Activated CD4-positive, alpha-beta T cell treated with anti-CD3 and anti-CD28 coated beads, Interleukin-2, amount 50 U/mL, for 4 hours (primary cell): Measurements from ENCODE around the gene CRYL1.

Experiments
- DNase-seq, 2 experiments: peaks; one replicate each; pipeline ENCODE4 v3.0.0-alpha.2; 2020

CRYL1 gene, protein sequence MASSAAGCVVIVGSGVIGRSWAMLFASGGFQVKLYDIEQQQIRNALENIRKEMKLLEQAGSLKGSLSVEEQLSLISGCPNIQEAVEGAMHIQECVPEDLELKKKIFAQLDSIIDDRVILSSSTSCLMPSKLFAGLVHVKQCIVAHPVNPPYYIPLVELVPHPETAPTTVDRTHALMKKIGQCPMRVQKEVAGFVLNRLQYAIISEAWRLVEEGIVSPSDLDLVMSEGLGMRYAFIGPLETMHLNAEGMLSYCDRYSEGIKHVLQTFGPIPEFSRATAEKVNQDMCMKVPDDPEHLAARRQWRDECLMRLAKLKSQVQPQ

GRCh38 chr13:20525601-20526544, at the start of gene CRYL1:
Gene CRYL1 (minus strand): TSS chr13:20525857. CDS start chr13:20525794, 63 bp downstream.
- peak; percentile 63 to 67 for DNase-seq

GRCh38 chr13:20573636-20574035, 48.0 kb upstream of the CRYL1 start:
- DNase-seq, result no peak

DNA sequence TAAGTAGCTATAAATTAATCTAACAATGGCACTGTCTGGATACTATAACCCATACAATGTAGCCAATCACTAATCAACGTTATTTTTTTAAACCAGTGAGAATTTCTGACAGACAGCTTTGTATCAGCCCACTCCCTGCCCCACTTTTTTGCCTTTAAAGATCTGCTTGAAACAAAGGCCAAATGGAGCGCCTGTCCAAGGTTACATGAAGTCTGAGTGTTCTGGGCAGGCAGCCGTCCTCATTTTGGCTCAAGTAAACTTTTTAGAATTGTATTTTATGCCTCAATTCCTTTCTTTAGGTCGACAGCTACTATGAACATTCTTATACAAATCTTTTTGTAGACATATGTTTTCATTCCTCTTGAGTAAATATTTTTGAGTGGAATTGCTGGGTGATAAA, 47.5 kb upstream of the CRYL1 start:
- DNase-seq, result no peak

DNA sequence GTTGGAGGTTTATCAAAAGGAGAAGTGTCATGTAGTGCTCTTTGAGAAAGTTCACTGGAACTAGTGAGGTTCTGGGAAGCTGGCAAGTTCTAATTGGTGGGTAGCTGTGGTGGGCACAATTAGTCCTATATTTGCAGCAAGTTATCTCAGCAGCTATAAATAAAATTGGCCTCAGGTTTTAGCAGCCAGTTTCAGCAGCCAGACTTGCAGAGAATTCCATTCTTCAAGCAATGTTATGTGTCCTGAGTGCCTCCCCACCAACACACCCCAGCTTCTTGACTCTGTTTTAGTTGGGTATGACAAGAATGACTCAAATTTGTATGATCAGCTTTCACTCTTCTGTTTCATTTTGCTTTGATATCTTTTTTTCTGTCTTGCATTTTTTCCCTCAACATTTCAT, 46.0 kb upstream of the CRYL1 start:
- no peak for DNase-seq

DNA sequence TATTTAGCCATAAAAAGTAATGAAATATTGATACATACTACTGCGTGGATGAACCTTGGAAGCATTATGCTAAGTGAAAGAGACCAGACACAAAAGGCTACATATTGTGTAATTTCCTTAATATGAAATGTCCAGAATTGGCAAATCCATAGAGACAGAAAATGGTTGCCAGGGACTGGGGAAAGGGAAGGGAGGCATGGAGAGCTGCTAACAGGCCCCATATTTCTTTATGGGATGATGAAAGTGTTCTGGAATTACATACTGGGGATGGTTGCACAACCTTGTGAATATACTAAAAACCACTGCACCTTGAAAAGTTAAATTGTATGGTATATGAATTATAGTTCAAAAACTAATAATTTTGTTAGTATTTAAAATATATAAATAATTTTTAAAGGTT, 44.9 kb upstream of the CRYL1 start:
- DNase-seq, result no peak

- no peak for DNase-seq
Observed at GRCh38 chr13:20567881-20568528, 42.3 kb upstream of the CRYL1 start.

GRCh38 chr13:20566898-20567874, 41.5 kb upstream of the CRYL1 start, which contains the start of gene IFT88:
Gene IFT88 (plus strand): TSS chr13:20567157. CDS start chr13:20574386, 7,229 bp downstream.
- DNase-seq, result peak; percentile 69 to 74

DNA sequence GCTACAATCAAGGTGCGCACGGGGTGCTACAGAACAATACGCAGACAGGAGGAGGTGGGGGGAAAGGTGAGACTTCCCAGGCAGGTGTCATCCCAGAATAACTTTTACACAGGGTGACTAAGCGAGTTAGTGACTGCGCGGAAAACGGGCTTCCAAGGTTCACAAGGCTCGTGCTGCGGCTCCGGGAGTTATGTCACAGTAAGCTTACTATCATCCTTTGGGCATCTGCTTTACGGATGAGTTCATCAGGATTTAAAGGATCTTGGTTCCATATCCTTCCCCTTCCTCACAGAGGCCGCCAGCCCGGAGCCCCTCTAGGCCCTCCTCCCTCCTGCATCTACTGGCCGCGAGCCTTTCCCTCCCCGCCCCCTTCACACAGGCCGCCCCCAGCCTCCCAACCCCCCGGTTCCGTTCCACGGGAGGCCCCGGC, 40.8 kb upstream of the CRYL1 start:
- DNase-seq, result peak; percentile 8 to 26

DNA sequence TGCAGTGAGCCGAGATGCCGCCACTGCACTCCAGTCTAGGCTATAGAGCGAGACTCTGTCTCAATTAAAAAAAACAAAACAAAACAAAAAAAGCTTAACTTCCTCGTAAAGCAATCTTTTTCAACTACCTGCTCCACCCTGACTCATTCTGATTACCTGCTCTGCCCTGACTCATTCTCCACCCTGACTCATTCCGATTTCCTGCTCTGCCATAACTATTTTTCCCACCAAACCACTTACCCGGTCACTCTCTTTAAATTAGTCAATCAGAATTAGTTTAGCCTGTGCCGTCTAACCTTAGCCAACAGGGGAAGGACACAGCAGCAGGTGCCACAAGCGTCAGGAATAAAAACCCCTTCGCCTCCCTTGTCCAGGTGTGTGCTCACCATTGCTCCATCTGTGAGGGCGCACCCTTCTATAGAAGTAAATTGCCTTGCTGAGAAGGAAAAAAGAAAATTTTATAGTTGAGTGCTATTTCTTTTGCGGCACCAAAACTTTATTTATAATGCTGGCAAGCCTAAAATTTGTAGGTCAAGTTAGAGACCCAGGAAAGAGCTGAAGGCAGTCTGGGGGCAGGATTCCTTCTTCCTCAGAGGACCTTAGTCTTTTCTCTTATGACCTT, 39.6 kb upstream of the CRYL1 start:
- no peak for DNase-seq

- DNase-seq, result no peak
Observed at GRCh38 chr13:20561741-20562140, 36.1 kb upstream of the CRYL1 start.

DNA sequence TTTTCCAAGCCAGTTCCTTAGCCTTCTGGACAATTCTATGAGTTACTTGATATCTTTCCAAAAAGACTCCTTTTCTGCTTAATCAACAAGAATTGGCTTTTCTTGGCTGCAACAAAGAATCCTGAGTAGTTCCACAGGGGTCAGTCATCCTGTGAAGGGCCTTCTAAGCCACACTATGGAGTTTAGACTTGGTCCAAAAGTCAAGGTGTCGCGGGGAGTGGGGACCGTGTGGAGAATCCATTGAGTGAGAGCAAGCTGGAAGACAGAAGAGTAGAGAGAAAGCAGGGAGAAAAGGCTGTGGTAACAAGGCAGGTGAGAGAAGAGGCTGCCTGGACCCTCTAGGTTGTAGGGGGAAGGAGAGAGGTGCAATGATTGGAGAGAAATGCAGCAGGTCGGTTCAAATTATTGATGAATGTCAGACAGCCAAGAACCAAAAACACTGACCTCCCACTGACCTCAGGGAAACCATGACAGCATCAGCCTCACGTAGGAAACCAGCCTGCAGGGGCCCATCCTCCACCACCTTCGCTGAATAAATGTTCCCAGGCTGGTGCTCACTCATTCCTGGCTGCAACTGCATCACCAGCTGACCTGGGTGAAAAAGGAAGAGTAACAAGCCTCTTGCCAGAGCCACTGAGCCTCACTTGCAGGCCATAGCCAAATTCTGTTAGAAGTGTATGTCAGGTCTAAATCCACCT, 34.2 kb upstream of the CRYL1 start:
- no peak for DNase-seq

DNA sequence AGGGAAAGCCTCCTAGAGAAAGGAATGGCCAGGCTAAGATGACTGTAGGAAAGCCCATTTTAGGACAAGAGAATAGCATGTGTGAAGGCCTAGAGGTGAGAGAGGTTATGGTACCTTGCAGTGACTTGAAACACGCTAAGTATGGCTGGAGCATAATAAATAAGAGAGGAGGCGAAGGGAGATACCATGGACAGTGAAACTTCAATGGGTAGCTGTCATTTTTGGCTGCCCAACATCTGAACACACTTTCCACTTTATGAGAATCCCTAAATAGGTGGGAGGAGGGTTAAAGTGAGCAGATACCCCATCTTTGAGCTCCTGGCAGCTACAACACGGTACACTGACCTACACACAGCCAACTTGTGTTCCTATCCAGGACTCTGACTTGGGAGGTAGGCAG, 33.3 kb upstream of the CRYL1 start:
- no peak for DNase-seq

DNA sequence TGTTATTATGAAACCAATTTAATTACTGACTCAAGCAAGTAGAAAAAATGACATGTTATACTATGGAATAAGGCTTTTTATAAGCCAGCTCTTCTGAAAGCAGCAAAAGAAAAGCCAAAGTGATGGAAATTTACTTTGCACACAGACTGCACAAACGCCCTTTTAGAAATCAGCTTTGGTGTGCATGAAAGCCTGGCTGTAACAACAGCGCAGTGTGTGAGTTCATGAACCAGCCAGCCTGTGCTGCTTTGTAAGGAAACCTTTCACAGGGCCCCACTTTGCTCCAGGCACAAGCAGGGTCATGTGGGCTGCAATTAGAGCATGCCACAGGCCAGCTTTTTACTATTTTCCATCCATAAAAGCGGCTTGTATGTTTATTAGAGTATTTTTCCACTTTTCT, 27.7 kb upstream of the CRYL1 start:
- DNase-seq, result no peak

- DNase-seq, result no peak
Observed at GRCh38 chr13:20550799-20551198, 25.1 kb upstream of the CRYL1 start.

DNA sequence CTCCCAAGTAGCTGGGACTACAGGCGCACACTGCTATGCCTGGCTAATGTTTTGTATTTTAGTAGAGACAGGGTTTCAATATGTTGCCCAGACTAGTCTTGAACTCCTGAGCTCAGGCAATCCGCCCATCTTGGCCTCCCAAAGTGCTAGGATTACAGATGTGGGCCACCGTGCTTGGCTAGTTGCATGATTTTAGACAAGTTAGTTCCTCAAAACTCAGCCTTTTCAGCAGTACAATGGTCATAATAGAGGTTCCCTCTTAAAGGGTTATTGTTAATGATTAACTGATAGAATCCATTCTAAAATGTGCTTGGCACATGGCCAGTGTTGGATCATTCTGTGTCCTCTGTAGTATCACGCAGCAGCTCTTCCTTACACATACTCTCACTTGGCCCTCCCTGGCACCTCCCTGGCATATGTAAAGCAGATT, 21.8 kb upstream of the CRYL1 start:
- no peak for DNase-seq

DNA sequence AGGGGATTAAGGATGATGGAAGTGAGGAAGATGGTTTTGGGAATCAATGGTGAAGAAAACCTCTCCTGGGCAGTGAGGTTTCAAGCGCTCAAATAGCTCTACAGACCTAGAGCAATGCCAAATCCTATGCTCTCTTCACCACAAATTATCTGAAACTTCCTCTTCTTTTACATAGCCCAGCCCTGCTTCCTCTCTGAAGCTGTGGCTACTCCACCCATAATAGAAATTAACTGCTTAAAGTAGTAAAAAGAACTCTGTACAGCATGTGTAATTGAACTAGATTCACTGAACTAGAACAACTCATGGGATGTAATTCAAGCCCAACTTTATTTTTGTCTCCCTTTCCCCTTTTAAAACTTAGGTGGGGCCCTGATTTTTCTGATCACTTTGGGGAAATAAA, 20.9 kb upstream of the CRYL1 start:
- no peak for DNase-seq

GRCh38 chr13:20544201-20544923, 18.7 kb upstream of the CRYL1 start:
- no peak for DNase-seq

- no peak for DNase-seq
Observed at GRCh38 chr13:20536992-20537391, 11.3 kb upstream of the CRYL1 start.

DNA sequence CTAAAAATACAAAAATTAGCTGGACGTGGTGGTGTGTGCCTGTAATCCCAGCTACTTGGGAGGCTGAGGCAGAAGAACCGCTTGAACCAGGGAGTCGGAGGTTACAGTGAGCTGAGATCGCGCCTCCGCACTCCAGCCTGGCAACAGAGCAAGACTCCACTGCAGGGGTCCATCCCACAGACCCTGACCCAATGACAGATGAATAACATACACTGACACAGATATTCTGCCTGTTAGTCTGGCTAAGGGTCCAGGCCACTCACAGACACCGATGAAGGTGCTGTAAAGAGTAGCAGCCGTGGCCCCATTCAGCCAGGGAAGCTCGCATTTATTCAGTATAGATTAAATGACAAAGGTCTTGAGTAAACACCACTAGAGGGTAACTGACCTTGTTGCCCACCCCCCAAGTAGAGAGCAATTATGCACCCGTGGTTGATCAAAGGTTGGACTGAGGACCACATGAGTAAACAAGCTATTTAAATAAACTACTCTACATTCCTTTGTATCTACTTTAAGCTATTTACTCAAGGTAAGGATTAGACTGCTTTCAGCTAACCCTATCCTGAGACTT, 8.5 kb upstream of the CRYL1 start:
- no peak for DNase-seq

DNA sequence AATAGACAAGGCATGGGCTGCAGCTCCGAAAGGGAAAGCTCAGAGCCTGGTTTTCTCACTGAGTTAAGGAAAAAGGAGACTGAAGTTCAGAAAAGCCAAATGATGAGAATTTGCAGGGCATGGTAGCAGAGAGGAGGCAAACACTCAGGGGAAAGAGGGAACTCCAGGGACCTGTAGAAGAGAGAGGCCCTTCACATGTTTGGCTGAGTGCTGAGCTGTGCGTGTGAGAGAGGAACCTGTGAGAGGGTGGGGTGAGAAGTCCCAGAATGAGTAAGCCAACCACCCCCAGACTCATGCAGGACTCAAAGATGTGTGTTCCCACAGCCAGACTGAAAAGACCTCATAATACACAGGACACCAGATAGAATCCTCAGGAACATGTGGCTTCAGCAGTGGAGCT, 2.8 kb upstream of the CRYL1 start:
- no peak for DNase-seq
